Esophagus squamous epithelium (tissue), 5 donors: ENCODE data around the gene HSPA9. TPM values are rescaled to one million over a fixed set of nuclear protein-coding genes. Genes with fewer than 3 reads are reported as not detected.

Experiments used
- DNase-seq: peaks from one replicate; lab custom pipeline; 2025; lab: John Stamatoyannopoulos, UW
- H3K27ac ChIP-seq, 4 donors: fragments of 200-600 bp; sonication (generic); one replicate each; pipeline ENCODE4 v1.5.1; 2016 to 2019; ENCODE audit warnings: mild to moderate bottlenecking in 1 of 4
- H3K27me3 ChIP-seq, 4 donors: fragments of 200-600 bp; sonication (generic); 1 replicate in 3 of 4; 2 replicates in 1 of 4; pipeline versions ENCODE4 v1.5.1 to v1.6.0; 2017 to 2021; ENCODE audit warnings: antibody characterized with exemption in 1 of 4
- H3K36me3 ChIP-seq, 3 donors: fragments of 200-600 bp; sonication (generic); one replicate each; pipeline ENCODE4 v1.5.1; 2016 to 2019
- H3K4me1 ChIP-seq, 3 donors: fragments of 200-600 bp; sonication (generic); one replicate each; pipeline ENCODE4 v1.5.1; 2017 to 2019
- H3K4me3 ChIP-seq, 4 donors: fragments of 200-600 bp; sonication (generic); 1 replicate in 3 of 4; 2 replicates in 1 of 4; pipeline ENCODE4 v1.5.1; 2016 to 2019; ENCODE audit warnings: mild to moderate bottlenecking in 2 of 4, moderate library complexity in 1 of 4
- H3K9me3 ChIP-seq, 3 donors: fragments of 200-600 bp; sonication (generic); one replicate each; pipeline ENCODE4 v1.5.1; 2016 to 2019
- CTCF ChIP-seq, 6 experiments: fragments of 450-650 bp in 4 of 6; fragments of 200-600 bp in 2 of 6; sonication (generic) in 2 of 6; IDR thresholded peaks; one replicate each; pipeline ENCODE4 v1.5.1; 2016 to 2019; ENCODE audit warnings: antibody characterized with exemption in 6 of 6, mild to moderate bottlenecking in 4 of 6, moderate library complexity in 4 of 6
- POLR2A ChIP-seq, 4 donors: fragments of 450-650 bp; IDR thresholded peaks; one replicate each; pipeline ENCODE4 v1.6.1; 2017; ENCODE audit warnings: antibody characterized with exemption in 4 of 4, mild to moderate bottlenecking in 4 of 4, moderate library complexity in 3 of 4
- WGBS, 2 donors: methylation state at CpG; one replicate each; pipeline ENCODE4 v1.1.5; 2018; 5-methylcytosine and 5-hydroxymethylcytosine counted together
- intact Hi-C: fragments of 100-400 bp; cut with DNase I; formaldehyde crosslinking; loops from one replicate; pipeline ENCODE4 v1.15.0; 2022
- total RNA-seq, 4 donors: library from RNA; depleted of rRNA; stranded (reverse); fragments of >200 nt; gene quantifications; one replicate each; pipeline ENCODE4 v1.1.0, GENCODE V29; 2016
- donor health status: DM: yes; HTN: yes; CAD: no.

Gene HSPA9
- total RNA-seq, 4 donors from 2014 or later, result 185 to 354 (median 279) TPM

DNA sequence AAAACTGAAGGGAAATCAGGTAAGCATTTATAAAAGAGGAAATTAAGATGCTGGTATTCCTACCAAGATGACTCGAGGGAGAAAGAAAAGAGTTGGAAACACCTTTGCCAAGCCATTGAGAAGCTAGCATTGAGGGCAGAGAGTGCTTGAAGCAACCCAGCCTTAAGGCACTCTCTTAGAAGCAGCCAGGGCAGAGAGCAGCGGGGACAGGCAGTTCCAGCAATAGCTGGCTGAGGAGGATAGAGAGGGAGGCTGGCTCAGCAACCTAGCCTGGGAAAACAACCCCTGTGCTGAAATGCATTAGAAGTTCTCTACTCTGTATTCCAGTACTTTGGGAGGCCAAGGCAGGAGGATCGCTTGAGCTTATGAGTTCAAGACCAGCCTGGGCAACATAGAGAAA lies 40.3 kb upstream of the HSPA9 start:
- H3K4me1 ChIP-seq, result peaks cover 17 to 59% (median 18%) of the 10 kb centered on the region in 3 donors
- 65 to 71% methylated on average over 3 of the region's 3 CpGs for WGBS, 2 donors
- no peak for TF ChIP-seq POLR2A (IDR thresholded peaks at IDR 0.05)
- intact Hi-C loops, result no loop called here
- DNase-seq, result no peak
- H3K27ac ChIP-seq, result peak overlapping the region in 2 of 4 donors; percentile 14 to 65
- H3K36me3 ChIP-seq, result no peaks in the 10 kb centered on the region
- H3K27me3 ChIP-seq, result no peaks in the 10 kb centered on the region
- H3K9me3 ChIP-seq, result no peaks in the 10 kb centered on the region
- H3K4me3 ChIP-seq, result no peak overlapping the region

DNA sequence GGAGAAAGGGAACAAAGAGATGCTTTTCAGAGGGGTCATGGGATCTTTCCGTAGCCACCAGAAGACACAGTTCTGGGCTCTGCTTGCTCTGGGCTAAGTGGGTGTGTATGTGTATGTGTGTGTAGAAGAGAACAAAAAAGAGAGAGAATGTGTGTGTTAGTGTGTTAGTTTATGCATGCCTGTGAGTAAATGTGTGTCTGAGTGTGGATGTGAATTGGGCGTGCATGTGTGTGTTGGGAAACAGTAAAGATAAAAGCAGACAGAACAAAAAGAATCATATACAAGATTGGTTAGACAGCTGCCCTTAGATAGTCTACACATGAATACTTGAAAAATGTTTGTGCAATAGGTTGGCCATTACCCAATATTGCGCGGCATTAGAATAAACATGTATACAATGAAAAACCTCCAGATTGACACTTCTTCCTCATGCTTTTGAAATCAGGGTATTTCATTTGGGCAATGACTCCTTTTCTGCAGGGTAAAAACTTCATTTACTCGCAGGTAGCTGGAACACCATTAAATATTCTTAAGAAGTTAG lies 36.5 kb upstream of the HSPA9 start:
- Histone ChIP-seq H3K27me3 (no peaks in the 10 kb centered on the region), H3K9me3 (no peaks in the 10 kb centered on the region), H3K27ac (peak overlapping the region; percentile 68 to 89 (median 84)), H3K4me1 (peaks cover 23 to 78% (median 27%) of the 10 kb centered on the region in 3 donors), H3K36me3 (no peaks in the 10 kb centered on the region), H3K4me3 (peak overlapping the region in 3 of 4 donors; percentile 31 to 59 (median 38))
- 17 to 30% methylated on average over 5 of the region's 5 CpGs for WGBS, 2 donors
- no peak for TF ChIP-seq CTCF (IDR thresholded peaks at IDR 0.05)
- no peak for TF ChIP-seq POLR2A (IDR thresholded peaks at IDR 0.05)
- intact Hi-C loops, result no loop called here
- DNase-seq, result no peak

- H3K9me3 ChIP-seq, result no peaks in the 10 kb centered on the region
- peaks cover 21 to 78% (median 28%) of the 10 kb centered on the region in 3 donors for H3K4me1 ChIP-seq
- intact Hi-C loops, result no loop called here
- H3K36me3 ChIP-seq, result no peaks in the 10 kb centered on the region
- no peak for DNase-seq
- no peaks in the 10 kb centered on the region for H3K27me3 ChIP-seq
- peak overlapping the region in 3 of 4 donors; percentile 31 to 59 (median 38) for H3K4me3 ChIP-seq
- 7% methylated on average over 3 to 6 of the region's 16 CpGs for WGBS, 2 donors
- H3K27ac ChIP-seq, result peak overlapping the region; percentile 68 to 89 (median 84)
- TF ChIP-seq POLR2A (IDR thresholded peaks at IDR 0.05), result no peak
These were observed 35.9 kb upstream of the HSPA9 start for GRCh38 chr5:138610918-138611677.

- DNase-seq, result no peak
- Histone ChIP-seq H3K4me3 (peak overlapping the region in 3 of 4 donors; percentile 31 to 59 (median 38)), H3K4me1 (peaks cover 19 to 78% (median 31%) of the 10 kb centered on the region in 3 donors), H3K9me3 (no peaks in the 10 kb centered on the region), H3K36me3 (no peaks in the 10 kb centered on the region), H3K27ac (peak overlapping the region; percentile 68 to 89 (median 84)), H3K27me3 (no peaks in the 10 kb centered on the region)
- 27 to 34% methylated on average over 7 to 8 of the region's 10 CpGs for WGBS, 2 donors
- intact Hi-C loops, result no loop called here
- TF ChIP-seq POLR2A (IDR thresholded peaks at IDR 0.05) (no peak), CTCF (IDR thresholded peaks at IDR 0.05) (peak in 2 of 6 experiments; percentile 10 to 28)
These were observed 35.3 kb upstream of the HSPA9 start for GRCh38 chr5:138610415-138610917.

DNA sequence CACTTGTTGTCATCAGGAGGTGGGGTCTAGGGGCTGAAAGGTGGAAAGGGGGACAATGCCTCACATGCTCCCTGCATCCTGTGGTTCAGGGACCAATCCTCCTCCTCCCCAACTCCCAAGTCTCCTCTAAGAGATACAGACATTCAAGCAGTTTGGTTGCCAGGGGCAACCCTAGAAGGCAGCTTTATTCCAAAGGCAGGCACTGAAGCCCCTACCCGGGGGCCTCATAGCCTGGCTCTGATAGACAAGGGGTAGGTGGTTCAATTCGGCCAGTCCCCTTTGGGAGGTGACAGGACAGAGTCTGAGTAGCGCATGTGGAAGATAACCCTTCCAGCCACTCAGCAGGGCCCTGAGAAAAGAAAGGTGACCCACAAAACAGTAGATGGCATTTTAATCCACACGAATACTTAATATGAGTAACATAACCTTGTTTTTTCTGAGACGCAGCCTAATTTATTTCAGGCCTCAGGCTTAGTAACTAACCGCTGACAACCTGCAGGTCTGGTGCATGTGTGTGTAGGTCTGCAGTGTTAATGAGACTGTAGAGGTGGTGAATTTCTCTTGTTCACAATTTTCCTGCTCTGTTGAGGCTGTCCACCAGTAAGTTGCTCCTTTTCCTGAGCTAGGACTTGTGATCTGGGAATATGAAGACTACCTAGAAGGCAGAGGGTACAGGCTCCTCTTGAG lies 31.3 kb upstream of the HSPA9 start:
- Histone ChIP-seq H3K9me3 (no peaks in the 10 kb centered on the region), H3K4me3 (no peak overlapping the region), H3K27me3 (no peaks in the 10 kb centered on the region), H3K4me1 (peaks cover 16 to 81% (median 25%) of the 10 kb centered on the region in 3 donors), H3K36me3 (no peaks in the 10 kb centered on the region), H3K27ac (no peak overlapping the region)
- no peak for TF ChIP-seq POLR2A (IDR thresholded peaks at IDR 0.05)
- TF ChIP-seq CTCF (IDR thresholded peaks at IDR 0.05), result no peak
- WGBS, 2 donors, result 51 to 60% methylated on average over 6 of the region's 6 CpGs
- intact Hi-C loops, result no loop called here
- no peak for DNase-seq
